HG03060 (cell line): ENCODE measurements around the gene PAPPA.

Experiments
- ATAC-seq: cut with Tn5 transposase; IDR thresholded peaks from one replicate; pipeline ENCODE4 v1.9.1; 2021; ENCODE audit warnings: low read depth, moderate number of reproducible peaks; ENCODE audit not compliant: unreplicated experiment

PAPPA gene

GRCh38 chr9:116309900-116310611 is 156.5 kb downstream of the PAPPA start:
- no peak for ATAC-seq

GRCh38 chr9:116312221-116312620 is 158.6 kb downstream of the PAPPA start:
- ATAC-seq, result no peak

DNA sequence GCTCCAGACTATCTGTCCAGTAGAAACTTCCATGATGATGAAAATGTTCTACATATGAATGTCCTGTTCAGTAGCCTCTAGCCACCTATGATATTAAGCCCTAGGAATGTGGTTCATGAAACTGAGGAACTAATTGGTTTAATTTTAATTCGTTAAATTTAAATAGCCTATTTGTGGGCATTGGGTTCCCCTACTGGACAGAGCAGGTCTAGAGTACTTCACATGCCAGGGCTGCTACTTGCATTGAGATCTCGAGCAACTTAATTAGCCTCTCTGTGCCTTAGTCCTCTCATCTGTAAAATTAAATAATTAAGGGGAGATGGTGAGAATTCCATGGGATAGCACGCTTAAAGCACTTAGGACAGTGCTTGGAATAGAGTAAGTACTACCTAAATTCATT is 160.0 kb downstream of the PAPPA start:
- no peak for ATAC-seq

DNA sequence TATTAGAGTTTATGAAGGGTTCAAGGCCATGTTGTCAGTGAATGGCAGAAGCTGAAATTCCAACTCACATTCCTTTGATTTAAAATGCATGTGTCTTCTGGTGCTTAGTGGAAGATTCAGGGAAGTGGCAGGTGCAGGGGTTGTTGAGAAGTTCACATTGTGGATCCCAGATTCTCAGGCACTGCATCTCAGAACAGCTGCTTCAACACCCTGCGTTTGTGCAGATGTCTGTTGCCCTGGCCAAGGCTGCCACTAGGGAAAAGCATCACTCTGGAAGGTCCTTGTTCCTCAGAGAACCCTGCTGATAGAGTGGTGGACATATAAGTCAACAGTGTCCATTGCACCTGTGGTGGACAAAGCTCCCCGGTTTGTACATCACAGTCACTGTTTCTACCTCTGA is 162.7 kb downstream of the PAPPA start:
- no peak for ATAC-seq

DNA sequence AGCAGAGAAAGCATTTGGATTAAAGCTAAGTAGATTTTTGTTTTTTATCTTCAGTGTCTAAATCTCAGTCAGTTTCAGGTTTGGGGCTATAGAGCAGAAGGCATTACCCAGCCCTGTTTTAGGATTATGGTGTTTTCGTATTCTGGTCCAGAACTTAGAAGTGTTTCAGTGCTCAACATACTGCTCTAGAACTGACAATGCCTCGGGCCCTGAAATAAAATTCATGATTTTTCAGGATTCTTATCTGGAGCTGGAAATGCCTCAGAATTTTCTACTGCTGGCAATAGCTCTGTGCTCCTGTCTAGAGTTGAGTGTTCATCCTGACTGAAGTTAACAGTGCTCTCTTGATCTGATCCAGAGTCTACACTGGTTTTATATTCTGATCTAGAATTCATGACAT is 163.9 kb downstream of the PAPPA start:
- no peak for ATAC-seq

DNA sequence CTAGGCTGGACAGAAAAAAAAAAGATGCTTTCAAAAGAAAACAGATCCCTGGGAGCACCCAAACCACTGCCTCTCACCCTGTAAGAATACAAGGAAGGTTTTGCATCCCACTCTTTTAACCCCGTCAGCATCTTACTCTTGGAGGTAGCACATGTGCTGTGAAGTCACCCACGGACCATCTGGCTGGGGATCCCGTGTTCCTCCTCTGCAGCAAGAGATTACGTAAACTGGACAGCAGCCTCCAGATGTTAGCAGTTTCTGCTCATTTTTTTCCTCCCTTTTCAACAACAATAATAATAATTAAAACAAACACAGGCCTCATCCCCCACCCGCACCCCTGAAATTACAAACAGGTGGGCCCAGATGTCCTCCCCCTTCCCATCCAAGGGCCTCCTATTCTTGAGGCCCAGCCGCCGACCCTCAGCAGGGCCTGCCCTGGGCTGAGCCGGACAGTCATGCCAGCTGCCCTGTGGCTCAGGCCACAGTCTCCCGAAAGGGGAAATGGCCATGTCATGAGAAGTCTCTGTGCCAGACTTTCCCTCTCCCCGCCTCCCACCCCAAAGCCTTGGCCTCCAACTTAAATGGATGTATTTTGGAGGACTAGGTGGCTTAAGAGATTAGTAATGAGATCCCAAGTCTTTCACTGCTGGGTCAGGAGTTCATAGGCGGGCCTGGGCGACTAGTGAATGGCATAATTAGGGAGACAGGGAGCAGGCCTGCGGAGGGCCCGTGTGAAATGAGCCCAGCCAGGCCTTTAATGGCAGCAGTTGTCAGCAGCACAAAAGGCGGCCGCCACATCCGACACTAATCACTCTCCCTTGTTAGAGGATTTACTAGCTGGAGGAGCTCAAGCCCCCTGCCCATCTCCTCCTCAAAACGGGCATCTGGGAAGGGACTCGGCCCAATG is 165.1 kb downstream of the PAPPA start:
- ATAC-seq, result no peak

DNA sequence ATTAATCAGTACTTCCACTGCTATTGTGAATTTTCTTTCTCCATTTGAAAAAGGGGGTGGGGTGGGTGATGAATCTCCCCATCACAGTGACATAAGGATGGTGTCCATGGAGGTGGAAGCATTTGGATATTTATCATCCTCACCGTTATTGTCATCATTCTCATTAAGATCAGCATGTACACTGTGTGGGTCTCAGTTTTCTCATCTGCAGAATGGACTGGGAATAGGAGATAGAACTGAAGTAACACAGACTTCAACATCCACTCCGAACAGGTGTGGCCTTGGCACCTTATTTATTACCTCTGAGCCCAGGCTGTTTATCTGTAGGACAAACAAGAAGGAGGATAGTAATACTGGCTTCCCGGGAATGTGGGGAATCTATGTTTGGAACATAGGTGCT is 165.9 kb downstream of the PAPPA start:
- no peak for ATAC-seq

- no peak for ATAC-seq
Observed at GRCh38 chr9:116320290-116320689, 166.7 kb downstream of the PAPPA start.

DNA sequence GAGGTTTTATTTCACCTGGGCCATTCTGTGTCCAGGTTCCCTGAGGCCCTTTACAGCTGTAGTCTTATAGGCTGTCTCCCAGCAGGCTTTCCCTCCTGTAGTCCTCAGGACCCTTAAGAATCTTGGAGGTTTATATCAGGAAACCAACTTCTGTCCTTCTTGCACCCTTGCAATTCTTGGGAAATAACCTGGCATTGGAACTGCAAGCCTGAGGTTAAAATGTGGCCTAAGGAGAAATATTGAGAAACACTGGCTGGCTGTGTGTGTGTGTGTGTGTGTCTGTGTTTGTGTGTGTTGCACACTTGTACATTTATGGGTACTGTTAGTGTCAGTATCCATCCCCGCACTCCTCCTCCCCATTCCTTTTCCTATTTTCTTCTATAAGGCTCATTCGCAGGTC is 168.9 kb downstream of the PAPPA start:
- no peak for ATAC-seq

- no peak for ATAC-seq
Observed at GRCh38 chr9:116323012-116323411, 169.4 kb downstream of the PAPPA start.

DNA sequence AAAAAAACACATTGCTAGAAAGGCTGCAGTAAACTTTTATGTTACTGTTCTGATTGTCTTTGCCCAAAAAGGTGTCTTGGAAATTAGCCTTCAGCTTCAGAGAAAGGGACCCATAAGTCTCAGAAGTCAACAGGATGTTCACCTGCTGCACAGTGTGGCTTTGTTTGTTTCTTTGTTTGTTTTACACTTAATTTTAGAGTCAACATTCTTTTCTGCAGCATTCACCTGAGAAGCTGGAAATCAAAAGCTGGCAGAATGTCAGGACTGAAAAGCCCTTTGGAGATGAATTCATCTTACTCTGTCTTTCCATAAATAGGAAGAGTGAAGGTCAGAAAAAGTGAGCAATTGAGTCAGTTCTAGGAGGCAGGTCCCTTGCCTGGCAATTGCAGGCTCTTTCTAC is 170.0 kb downstream of the PAPPA start:
- no peak for ATAC-seq

GRCh38 chr9:116325924-116326323 is 172.3 kb downstream of the PAPPA start:
- ATAC-seq, result no peak

- ATAC-seq, result no peak
Observed at GRCh38 chr9:116327701-116328405, 174.3 kb downstream of the PAPPA start.

GRCh38 chr9:116329470-116329869 is 175.9 kb downstream of the PAPPA start:
- no peak for ATAC-seq

GRCh38 chr9:116331241-116331640 is 177.7 kb downstream of the PAPPA start:
- no peak for ATAC-seq

DNA sequence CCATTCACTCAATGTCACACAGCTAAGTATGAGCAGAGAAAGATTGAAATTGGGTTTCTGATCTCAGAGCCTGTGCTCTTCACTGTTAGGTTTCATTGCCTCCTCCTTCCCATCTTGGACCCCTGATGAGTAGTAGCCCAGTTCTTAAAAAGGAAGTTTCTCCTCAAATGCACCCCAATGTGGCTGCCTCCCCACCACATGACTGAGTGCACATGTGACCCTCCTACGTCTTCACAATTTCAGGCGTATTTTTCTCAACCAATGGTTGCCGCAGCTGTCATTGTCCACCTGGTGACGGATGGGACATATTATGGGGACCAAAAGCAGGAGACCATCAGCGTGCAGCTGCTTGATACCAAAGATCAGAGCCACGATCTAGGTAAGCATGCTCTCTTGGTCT is 178.5 kb downstream of the PAPPA start:
- no peak for ATAC-seq

- ATAC-seq, result no peak
Observed at GRCh38 chr9:116333254-116333653, 179.7 kb downstream of the PAPPA start.

DNA sequence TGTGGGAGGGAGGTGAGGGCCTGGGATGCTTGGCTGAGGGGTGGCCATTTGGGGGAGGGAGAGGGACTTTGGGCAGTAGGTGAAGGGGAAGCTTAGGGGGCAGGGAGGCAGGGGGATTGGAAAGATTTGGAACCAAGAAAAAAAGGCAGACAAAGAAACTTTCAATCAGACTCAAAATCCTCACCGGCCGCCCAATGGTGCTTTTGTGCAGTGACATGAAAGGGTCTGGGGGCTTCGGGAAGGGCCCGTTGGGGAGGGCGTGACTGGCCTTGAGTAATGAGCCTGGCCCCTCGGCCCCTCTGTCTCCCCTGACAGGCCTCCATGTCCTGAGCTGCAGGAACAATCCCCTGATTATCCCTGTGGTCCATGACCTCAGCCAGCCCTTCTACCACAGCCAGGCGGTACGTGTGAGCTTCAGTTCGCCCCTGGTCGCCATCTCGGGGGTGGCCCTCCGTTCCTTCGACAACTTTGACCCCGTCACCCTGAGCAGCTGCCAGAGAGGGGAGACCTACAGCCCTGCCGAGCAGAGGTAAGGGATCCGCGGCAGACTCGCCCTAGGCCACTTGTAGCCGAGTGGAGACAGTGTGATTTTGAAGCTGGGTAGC is 181.1 kb downstream of the PAPPA start:
- no peak for ATAC-seq

GRCh38 chr9:116335392-116335791 is 181.8 kb downstream of the PAPPA start:
- ATAC-seq, result no peak

- no peak for ATAC-seq
Observed at GRCh38 chr9:116336133-116336862, 182.7 kb downstream of the PAPPA start.
